ENCODE data around the gene C1orf115. TPM values are rescaled to one million over a fixed set of nuclear protein-coding genes. Genes with fewer than 3 reads are reported as not detected.

C1orf115 gene
- total RNA-seq, 1 donor from 2014 or later: 9.7 TPM

DNA sequence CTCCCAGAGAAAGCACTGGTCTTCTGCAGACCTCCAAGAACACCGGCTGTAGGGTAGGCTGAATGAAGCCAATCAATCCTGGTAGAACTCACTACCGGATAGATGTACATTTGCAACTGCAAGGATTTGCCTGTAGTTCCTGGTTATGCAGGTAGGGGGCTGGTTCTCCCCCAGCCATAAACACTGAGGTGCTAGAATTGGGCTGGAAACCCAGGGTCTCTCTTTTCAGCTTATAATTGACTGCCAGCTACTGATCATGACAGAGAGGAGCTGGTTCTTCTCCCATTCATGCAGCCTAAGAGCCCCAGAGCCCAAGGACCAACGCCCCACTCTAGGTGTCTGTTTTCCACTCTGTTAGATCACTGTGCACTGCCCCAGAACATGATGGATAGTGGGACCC lies 36.5 kb downstream of the C1orf115 start:
- peaks cover 4% of the 10 kb centered on the region for H3K9me3 Mint-ChIP-seq (ENCODE audit: low read depth)
- TF ChIP-seq, protein P1, sequence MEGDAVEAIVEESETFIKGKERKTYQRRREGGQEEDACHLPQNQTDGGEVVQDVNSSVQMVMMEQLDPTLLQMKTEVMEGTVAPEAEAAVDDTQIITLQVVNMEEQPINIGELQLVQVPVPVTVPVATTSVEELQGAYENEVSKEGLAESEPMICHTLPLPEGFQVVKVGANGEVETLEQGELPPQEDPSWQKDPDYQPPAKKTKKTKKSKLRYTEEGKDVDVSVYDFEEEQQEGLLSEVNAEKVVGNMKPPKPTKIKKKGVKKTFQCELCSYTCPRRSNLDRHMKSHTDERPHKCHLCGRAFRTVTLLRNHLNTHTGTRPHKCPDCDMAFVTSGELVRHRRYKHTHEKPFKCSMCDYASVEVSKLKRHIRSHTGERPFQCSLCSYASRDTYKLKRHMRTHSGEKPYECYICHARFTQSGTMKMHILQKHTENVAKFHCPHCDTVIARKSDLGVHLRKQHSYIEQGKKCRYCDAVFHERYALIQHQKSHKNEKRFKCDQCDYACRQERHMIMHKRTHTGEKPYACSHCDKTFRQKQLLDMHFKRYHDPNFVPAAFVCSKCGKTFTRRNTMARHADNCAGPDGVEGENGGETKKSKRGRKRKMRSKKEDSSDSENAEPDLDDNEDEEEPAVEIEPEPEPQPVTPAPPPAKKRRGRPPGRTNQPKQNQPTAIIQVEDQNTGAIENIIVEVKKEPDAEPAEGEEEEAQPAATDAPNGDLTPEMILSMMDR (IDR thresholded peaks at IDR 0.05; ENCODE audit: unreplicated experiment): peak; percentile 26
- no peaks in the 10 kb centered on the region for H3K27me3 Mint-ChIP-seq
- no peak for DNase-seq (ENCODE audit: low spot score, unreplicated experiment)
- H3K36me3 Mint-ChIP-seq (ENCODE audit: insufficient read depth): no peaks in the 10 kb centered on the region
- no peak overlapping the region for H3K4me3 Mint-ChIP-seq (ENCODE audit: low read depth)
- no peak overlapping the region for H3K27ac Mint-ChIP-seq
- H3K4me1 Mint-ChIP-seq (ENCODE audit: low read depth): no peaks in the 10 kb centered on the region

DNA sequence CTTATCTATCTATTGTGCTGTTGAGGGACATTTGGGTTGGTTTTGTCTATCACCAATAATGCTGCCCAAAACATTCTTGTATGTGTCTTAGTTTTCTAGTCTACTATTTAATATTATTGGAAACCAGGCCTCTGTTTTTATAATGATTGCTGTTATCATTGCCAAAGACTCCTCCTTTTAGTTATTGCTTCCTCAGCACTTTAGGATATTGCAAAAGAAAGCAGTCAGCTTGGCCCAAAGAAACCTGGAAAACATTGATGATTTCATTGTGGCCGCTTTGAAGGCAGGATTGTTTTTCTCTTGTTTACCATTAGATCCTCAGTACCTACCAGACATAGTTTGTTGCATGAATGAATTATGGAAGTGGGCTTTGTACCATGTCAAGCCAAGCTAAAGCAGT lies 37.4 kb downstream of the C1orf115 start:
- no peak for DNase-seq (ENCODE audit: low spot score, unreplicated experiment)
- H3K36me3 Mint-ChIP-seq (ENCODE audit: insufficient read depth): no peaks in the 10 kb centered on the region
- TF ChIP-seq, protein P1 (IDR thresholded peaks at IDR 0.05; ENCODE audit: unreplicated experiment): no peak
- peaks cover 2% of the 10 kb centered on the region for H3K4me1 Mint-ChIP-seq (ENCODE audit: low read depth)
- no peak overlapping the region for H3K27ac Mint-ChIP-seq
- peaks cover 4% of the 10 kb centered on the region for H3K9me3 Mint-ChIP-seq (ENCODE audit: low read depth)
- H3K4me3 Mint-ChIP-seq (ENCODE audit: low read depth): no peak overlapping the region
- no peaks in the 10 kb centered on the region for H3K27me3 Mint-ChIP-seq

DNA sequence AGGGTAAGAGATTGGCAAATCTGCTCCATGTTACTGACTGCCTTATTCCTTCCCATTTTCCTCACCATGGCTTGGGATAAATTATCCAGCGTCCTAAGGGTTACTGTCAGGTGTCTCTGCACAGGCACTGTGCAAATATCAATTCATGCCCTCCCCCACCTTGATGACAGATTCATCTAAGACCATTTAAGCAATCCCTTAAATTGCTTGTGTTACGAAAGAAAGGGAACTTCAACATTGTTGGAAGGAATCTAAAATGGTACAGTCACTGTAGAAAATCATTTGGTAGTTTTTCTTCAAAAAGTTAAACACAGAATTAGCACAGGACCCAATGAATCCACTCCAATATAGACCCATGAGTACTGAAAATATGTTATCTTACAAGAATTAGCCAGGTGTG lies 40.3 kb downstream of the C1orf115 start:
- TF ChIP-seq, protein P1 (IDR thresholded peaks at IDR 0.05; ENCODE audit: unreplicated experiment): no peak
- Mint-ChIP-seq H3K27ac (no peak overlapping the region), H3K9me3 (ENCODE audit: low read depth) (no peaks in the 10 kb centered on the region), H3K36me3 (ENCODE audit: insufficient read depth) (no peaks in the 10 kb centered on the region), H3K4me3 (ENCODE audit: low read depth) (no peak overlapping the region), H3K4me1 (ENCODE audit: low read depth) (peaks cover 2% of the 10 kb centered on the region), H3K27me3 (no peaks in the 10 kb centered on the region)
- no peak for DNase-seq (ENCODE audit: low spot score, unreplicated experiment)

DNA sequence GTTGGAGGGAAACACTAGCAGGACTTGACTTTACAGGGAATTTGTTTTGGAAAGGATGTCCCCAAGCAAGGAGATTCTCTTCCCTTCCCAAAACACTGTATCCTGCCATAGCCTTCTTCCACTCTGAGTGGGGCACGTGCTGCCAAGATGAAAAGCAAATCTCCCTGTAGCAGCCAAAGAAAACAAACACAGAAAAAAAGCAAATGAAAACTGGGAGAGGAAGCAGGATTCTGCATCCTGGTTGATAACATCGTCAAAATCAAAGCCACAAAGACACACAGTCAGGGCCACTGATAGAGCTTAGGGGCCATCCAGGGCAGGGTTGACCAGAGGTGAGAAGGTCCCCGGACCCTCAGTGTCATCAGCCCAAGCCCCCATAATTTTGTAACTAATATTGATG lies 42.0 kb downstream of the C1orf115 start:
- no peaks in the 10 kb centered on the region for H3K36me3 Mint-ChIP-seq (ENCODE audit: insufficient read depth)
- TF ChIP-seq, protein P1 (IDR thresholded peaks at IDR 0.05; ENCODE audit: unreplicated experiment): no peak
- no peak for DNase-seq (ENCODE audit: low spot score, unreplicated experiment)
- no peaks in the 10 kb centered on the region for H3K27me3 Mint-ChIP-seq
- H3K9me3 Mint-ChIP-seq (ENCODE audit: low read depth): no peaks in the 10 kb centered on the region
- H3K27ac Mint-ChIP-seq: no peak overlapping the region
- H3K4me1 Mint-ChIP-seq (ENCODE audit: low read depth): peaks cover 2% of the 10 kb centered on the region
- H3K4me3 Mint-ChIP-seq (ENCODE audit: low read depth): no peak overlapping the region

DNA sequence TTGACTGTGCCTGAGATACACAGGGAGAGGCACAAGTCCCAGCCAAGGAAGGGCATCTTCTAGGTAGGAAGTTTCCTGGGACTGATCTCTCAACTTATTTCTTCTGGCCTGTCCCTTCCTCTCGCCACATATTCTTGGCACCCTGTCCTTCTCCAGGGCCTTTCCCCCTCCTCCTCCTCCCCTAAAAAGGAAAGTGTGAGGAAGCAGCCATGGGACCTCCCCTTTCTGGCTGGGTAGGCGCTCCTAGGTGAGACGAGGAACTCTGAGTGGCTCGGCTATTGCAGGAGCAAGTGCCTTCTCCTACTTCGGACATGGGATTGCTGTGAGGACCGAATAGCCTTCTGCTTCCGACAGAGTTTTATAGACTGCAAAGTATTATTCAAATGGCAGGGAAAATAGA lies 42.5 kb downstream of the C1orf115 start:
- H3K4me1 Mint-ChIP-seq (ENCODE audit: low read depth): peaks cover 2% of the 10 kb centered on the region
- peaks cover 3% of the 10 kb centered on the region for H3K9me3 Mint-ChIP-seq (ENCODE audit: low read depth)
- TF ChIP-seq, protein P1 (IDR thresholded peaks at IDR 0.05; ENCODE audit: unreplicated experiment): no peak
- H3K27me3 Mint-ChIP-seq: no peaks in the 10 kb centered on the region
- no peaks in the 10 kb centered on the region for H3K36me3 Mint-ChIP-seq (ENCODE audit: insufficient read depth)
- no peak overlapping the region for H3K27ac Mint-ChIP-seq
- H3K4me3 Mint-ChIP-seq (ENCODE audit: low read depth): no peak overlapping the region
- DNase-seq (ENCODE audit: low spot score, unreplicated experiment): no peak
